ENCODE data around the gene PARS2.

Gene PARS2

DNA sequence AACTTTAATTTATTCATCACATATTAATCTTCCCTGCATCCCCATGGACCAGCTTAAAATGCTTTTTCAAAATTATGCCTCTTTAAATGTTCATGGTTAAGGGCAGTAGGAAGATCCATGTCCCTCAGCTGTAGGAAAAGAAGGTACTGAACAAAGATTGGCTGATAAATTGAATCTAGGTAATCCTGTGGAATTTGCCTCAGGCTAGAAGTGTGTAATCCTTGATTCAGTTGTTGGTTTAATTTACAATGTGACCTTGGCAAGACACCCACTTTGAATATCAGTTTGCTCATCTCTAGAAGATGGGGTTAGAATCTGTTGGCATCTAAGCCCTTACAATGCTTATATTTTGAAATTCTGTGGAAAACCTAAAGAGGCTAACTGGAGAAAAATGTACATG is 42.6 kb downstream of the PARS2 start:
- no peak for DNase-seq

DNA sequence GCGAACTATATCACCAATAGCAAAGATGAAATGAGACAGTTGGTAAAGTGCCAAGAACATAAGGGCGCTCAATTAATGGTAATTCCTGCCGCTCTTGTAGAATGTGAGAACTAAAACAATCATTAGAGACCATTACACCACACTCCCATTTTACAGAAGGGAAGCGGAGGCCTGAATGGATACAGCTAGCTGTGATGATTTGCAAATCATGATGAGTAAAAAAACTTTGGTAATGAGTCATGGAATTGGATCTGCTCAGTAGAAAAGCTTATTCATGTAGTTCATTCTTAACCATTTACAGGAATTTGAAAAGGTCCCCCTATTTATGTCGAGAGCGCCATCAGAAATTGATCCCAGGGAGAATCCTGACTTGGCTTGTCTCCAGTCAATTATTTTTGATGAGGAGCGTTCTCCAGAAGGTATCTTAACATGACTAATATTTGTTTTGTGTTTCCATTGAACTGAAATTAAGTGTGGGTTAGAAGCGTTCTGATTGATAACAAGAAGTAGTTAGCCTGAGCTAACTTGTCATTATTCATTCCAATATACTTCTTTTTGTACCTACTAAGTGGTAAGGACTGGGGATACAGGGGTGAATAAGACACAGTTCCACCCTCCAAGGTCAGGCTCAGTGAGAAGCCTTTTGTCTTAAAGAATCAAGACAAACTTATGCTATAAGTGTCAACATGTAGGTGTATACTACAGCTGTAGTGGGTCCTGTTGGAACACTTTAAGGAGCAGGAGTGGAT is 47.9 kb downstream of the PARS2 start:
- DNase-seq = no peak

DNA sequence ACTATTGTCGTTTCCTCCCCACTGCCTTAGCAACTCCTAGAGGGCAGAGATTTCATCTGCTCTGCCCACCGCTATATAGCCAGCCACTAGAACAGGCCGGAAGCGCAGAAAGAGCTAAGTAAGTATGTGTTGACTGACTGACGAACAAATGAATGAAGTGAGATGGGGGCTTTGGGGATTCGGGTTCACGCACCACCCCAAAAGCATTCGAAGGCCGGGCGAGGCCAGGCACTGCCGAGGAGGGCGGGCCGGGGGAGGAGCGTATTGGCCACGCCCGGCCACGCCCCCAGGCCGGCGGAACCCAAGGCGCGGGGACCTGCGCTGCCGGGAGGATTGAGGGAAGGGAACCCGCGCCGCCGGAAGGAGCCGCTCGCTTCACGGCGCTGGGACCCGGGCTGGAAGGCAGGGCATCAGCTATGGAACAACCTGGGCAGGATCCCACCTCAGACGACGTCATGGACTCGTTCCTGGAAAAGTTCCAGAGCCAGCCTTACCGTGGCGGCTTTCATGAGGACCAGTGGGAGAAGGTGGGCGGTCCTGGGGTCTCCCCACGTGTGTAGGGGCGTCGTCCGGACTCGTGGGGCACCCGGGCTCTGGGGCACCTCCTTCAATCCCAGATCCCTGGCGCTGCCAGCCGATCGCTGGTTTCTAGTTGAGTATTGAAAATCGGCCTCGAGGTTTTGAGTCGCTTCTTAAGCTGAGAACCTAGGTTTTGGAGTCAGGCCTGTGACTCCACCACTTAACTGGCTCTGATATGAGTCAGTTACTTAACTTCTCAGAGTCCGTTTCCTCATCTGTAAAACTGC is 48.6 kb downstream of the PARS2 start, which contains the start of gene TTC4:
TTC4 (plus strand) TSS at position 369 of the 806 bp plus-strand sequence; CDS start at position 417, 48 bp downstream.
- DNase-seq = peak; percentile 59 to 80 (median 66)

DNA sequence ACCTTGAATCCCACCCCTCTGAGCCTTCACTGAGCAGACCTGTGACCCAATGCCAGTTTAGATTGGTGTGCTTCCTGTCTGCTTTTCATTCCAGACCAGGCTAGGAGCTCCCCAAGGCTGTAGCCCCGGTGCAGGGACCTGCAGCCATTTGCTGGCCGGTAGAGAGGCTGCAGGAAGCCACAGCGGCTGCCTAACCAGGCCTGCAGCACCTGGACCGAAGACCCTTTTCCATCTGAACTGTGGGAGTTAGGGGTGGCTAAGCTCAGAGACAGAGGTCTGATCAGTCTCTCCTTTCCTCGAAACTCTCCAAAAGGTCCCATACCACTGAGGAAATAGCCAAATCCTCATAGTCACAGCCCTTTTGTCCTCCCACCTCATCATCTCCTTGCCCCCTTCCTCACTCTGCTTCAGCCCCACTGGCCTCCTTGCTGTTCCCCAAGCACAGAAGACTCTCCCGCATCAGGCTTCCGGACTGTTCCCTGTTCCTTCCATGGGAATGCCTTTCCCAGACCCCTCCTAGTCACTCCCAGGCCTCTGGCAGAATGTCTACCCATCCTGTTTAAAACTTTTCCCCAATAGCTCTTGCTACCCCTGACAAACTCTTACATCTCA is 49.3 kb downstream of the PARS2 start:
- no peak for DNase-seq

DNA sequence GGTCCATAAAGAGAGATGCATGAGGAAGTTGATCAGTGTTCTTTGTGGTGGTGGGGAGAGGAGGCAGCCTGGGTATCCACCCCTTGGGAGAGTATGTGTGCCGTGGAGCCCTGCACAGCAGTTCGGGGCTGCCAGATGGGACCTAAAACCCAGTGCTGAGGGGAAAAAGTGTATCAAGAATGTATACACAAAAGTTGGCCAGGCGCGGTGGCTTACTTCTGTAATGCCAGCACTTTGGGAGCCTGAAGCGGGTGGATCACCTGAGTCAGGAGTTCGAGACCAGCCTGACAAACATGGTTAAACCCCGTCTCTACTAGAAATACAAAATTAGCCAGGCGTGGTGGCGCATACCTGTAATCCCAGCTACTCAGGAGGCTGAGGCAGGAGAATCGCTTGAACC is 52.8 kb downstream of the PARS2 start:
- DNase-seq = no peak

DNA sequence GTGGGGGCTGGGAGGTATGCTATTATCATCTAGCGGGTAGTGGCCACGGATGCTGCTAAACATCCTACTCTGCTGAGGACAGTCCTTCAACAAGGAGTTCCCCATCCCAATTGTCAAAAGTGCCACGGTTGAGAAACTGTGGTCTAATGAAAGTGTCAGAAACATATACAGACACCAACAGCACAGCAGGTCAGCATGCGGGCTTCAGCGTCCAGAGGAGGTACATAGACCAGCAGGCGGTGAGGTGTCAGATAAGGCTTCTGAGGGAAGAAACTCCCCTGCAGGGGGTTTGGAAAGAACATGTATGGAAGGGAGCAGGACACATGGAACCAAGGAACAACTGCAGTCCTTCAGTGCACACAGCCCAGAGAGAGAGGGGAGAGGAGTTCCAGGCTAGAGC is 53.5 kb downstream of the PARS2 start:
- DNase-seq = no peak

DNA sequence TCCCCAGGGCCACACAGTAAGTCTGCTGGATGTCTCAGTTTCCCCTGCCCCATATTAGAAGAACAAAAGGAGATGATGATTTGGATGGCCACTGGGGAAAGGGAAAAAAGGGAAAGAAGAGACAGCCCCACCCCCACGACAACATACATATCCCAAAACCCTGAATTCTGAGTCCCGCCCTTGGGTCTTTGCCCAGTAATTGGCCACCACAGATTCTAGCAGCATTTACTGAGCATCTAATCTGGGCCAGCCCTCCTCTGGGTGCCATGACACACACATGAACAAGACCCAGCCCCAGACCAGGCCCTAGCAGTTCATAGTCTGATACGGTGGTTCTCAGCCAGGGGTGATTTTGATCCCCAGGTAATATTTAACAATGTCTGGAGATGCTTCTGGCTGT is 53.9 kb downstream of the PARS2 start:
- DNase-seq = no peak

DNA sequence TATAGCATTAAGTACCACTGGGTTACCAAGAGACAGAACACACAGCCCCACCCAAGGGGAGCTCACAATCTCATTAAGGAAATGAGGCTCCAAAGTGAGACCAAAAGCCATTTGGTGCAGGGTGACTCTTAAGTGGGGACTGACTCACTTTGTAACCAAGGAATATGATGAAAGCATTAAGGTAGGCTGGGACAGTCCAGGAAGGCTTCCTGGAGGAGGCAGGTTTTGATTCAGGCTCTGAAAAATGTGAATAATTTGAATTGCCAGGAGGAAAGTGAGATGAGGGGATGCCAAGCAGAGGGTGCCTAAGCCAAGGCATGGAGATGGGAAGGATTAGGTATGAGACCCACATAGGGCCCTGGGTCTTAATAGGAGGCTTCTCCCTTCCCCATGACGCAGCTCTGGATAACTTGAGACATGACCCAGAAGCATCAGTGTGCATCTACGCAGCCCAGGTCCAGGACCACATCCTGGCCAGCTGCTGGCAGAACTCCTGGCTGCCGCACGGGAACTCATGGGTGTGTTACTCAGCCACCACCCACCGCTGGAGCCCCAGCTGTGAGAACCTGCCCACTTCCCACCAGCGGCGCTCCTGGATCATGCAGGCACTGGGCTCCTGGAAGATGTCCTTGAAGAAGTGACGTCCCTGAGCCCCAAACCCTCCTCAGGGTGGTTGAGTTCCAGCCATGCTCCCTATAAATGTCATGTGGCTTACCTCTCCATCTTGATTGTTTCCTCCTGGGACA is 54.6 kb downstream of the PARS2 start:
- no peak for DNase-seq

DNA sequence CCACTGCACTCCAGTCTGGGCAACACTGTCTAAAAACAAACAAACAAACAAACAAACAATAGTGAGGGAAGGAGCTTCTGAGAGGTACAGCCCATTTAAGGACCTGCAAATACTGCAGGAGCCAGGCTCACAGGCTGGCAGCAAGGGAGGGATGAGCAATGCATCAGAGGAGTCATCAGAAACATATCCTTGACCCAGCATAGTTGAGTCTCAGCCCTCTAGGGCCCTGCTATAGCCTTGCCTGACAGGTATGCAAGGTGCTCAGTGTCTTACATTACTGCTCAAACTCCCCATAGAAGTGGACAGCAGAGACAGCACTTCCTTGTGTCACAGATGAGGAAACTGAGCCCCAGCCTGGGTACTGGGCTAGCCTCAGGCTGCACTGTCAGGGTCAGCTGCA is 55.9 kb downstream of the PARS2 start:
- no peak for DNase-seq

All from activated naive CD4-positive, alpha-beta T cell (primary cell).